AG10803 (cell line): ENCODE results near the gene MEGF10.
"Not testable (repeated sequence)": the region's sequence is repeated elsewhere in the genome, so short reads cannot be mapped to it uniquely, and the experiment has no call there.

ENCODE experiments used
- DNase-seq: peaks from one replicate; pipeline ENCODE4 v3.0.0; 2010; ENCODE audit warnings: low read depth
- H3K4me3 ChIP-seq: 2 replicates; pipeline ENCODE4 v1.5.1; 2011; ENCODE audit warnings: mild to moderate bottlenecking, low read length, control low read depth
- TF ChIP-seq, protein P1 (sequence below): conservative IDR thresholded peaks from 2 replicates; pipeline ENCODE4 v1.5.1; 2011; ENCODE audit warnings: mild to moderate bottlenecking, low read length, control low read depth, inconsistent platforms

Gene MEGF10

DNA sequence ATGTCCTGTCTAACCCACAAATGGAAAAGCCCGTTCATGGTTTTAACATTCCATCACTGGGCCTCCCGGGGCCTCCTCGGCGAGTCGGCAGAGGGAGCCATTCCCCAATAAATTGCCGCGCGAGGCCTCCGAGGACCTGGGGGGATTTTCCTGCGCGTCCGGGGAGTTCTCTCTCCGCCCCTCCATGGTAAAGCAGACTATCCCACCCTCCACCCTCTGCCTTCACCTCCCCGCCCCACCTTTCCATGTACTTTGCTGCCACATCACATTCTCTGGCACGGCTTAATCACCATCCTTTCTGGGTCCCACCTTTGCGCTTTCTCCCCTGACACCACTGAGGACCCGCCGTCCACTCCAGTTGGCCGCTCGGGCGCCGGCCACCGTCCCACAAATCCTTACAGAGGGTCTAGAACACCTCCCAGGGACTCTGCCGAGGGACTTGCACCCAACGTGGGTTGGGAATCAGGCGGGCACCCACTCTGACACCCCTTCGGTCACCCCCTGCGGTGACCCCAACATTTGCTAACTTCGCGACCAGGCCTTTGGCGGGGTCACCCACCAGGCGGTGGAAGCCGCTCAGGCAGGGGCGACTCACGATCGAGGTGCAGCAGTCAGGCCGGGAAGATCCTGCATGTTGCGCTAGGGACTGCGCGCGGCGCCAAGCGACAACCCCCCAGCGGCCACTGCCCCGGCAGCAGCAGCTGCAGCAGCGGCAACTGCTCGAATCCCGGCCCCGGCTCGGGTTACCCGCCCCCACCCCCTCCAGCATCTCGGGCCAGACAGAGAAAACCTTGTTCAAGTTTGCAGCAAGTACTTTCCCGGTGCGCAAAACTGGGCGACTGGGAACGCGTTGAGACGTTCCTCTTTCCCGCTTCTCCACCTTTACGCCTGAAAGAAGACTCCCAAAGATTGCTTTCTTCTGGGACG, at the start of gene MEGF10:
Gene MEGF10, plus strand, starts transcription at position 778 of the 927 bp plus-strand sequence. CDS start 40,513 bp downstream, outside the sequence.
- DNase-seq, result peak; percentile 29
- TF ChIP-seq, protein P1, sequence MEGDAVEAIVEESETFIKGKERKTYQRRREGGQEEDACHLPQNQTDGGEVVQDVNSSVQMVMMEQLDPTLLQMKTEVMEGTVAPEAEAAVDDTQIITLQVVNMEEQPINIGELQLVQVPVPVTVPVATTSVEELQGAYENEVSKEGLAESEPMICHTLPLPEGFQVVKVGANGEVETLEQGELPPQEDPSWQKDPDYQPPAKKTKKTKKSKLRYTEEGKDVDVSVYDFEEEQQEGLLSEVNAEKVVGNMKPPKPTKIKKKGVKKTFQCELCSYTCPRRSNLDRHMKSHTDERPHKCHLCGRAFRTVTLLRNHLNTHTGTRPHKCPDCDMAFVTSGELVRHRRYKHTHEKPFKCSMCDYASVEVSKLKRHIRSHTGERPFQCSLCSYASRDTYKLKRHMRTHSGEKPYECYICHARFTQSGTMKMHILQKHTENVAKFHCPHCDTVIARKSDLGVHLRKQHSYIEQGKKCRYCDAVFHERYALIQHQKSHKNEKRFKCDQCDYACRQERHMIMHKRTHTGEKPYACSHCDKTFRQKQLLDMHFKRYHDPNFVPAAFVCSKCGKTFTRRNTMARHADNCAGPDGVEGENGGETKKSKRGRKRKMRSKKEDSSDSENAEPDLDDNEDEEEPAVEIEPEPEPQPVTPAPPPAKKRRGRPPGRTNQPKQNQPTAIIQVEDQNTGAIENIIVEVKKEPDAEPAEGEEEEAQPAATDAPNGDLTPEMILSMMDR, result peak; percentile 65

DNA sequence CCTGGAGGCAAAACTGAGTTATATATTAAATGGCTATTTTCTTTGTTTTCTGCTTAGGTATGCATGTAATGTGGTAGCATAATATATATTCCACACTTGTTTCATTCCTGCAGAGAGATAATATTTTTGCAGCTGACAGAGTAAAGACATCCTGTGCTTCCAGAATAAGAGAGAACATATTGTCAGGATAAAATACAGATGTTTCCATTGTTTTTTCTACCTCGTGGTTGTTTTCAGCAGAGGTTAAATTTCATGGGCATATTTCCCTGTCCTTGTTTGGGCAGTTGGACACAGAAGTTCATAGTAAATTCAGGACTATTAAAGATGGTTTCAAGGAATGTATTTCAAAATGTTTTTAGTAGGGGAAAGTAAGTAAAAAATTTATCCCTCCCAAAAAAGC, 47.6 kb upstream of the MEGF10 start:
- TF ChIP-seq, protein P1, result no peak
- no peak overlapping the region for H3K4me3 ChIP-seq
- DNase-seq, result no peak

More for the DNA sequence above, at the start of gene MEGF10:
- H3K4me3 ChIP-seq, result peak within 1 kb of the TSS; percentile 23

DNA sequence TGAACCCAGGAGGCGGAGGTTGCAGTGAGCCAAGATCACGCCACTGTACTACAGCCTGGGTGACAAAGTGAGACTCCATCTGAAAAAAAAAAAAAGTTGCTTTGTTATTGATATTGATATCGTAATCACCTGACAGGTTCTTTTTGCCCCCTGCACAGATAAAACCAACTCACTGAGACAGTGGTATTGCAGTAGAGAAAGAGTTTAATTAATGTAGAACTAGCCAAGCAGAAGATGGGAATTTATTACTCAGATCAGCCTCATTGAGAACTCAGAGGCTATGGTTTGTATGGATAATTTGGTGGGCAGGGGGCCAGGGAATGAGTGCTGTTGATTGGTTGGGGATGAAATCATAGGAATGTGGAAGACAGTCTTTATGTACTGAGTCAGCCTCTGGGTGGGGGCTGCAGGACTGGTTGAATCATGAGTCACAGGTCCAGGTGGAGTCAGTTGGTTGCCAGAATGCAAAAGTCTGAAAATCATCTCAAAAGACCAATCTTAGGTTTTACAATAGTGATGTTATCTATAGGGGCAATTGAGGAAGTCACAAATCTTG, 35.8 kb upstream of the MEGF10 start:
- no peak overlapping the region for H3K4me3 ChIP-seq
- DNase-seq, result peak; percentile 17
- TF ChIP-seq, protein P1, result no peak

DNA sequence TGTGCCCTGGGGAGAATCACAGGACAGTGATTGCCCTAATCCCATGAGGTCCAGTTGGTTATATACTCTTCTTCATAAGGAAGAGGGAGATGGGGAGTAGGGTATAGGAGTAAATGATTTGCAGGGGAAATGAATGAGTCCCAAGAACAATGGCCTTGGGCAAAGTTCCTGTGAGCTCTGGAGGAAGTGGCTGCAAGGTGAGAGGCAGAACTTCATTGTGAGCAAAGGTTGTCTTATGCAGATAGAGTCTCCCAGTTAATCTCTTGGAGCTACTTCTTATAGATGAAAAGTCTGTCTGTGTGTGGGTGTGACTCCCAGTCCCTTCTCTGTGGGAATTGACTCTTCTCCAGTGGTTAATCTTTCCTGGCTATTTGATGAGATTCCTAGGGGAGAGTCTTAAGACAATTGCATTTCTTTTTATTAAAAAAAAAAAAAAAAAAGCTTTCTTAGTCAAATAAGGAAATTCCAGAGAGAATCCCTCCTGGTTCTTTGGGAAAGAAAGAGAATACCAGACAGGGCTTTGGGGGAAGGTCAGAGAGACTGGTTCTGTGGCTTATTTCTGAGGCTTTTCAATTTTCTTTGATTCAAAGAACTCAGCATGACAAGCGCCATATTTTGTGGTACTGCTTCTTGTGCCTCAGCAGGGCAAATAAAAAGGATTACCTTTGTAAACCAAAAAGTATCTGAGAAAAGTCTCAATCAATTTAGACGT, 33.6 kb upstream of the MEGF10 start:
- no peak for DNase-seq
- TF ChIP-seq, protein P1, result no peak
- no peak overlapping the region for H3K4me3 ChIP-seq

GRCh38 chr5:127260686-127261085, 29.9 kb upstream of the MEGF10 start:
- no peak overlapping the region for H3K4me3 ChIP-seq
- TF ChIP-seq, protein P1, result no peak
- no peak for DNase-seq

- H3K4me3 ChIP-seq, DNase-seq: not testable (repeated sequence)
Observed at GRCh38 chr5:127265473-127265872, 25.1 kb upstream of the MEGF10 start.

DNA sequence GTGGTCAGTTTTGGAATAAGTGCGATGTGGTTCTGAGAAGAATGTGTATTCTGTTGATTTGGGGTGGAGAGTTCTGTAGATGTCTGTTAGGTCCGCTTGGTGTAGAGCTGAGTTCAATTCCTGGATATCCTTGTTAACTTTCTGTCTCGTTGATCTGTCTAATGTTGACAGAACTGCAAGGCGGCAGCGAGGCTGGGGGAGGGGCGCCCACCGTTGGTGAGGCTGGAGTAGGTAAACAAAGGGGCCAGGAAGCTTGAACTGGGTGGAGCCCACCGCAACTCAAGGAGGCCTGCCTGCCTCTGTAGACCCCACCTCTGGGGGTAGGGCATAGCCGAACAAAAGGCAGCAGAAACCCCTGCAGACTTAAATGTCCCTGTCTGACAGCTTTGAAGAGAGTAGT, 22.3 kb upstream of the MEGF10 start:
- DNase-seq, result not testable (repeated sequence)

GRCh38 chr5:127270713-127271112, 19.9 kb upstream of the MEGF10 start:
- DNase-seq, H3K4me3 ChIP-seq: not testable (repeated sequence)

More for the DNA sequence above, 22.3 kb upstream of the MEGF10 start:
- H3K4me3 ChIP-seq, result not testable (repeated sequence)
